DMS153 (cell line): ENCODE data around the gene ZBED5.
"Not testable (repeated sequence)": the region's sequence is repeated elsewhere in the genome, so short reads cannot be mapped to it uniquely, and the experiment has no call there.

Experiments used
- DNase-seq: peaks from one replicate; lab custom pipeline; 2025; lab: John Stamatoyannopoulos, UW

The ZBED5 gene

DNA sequence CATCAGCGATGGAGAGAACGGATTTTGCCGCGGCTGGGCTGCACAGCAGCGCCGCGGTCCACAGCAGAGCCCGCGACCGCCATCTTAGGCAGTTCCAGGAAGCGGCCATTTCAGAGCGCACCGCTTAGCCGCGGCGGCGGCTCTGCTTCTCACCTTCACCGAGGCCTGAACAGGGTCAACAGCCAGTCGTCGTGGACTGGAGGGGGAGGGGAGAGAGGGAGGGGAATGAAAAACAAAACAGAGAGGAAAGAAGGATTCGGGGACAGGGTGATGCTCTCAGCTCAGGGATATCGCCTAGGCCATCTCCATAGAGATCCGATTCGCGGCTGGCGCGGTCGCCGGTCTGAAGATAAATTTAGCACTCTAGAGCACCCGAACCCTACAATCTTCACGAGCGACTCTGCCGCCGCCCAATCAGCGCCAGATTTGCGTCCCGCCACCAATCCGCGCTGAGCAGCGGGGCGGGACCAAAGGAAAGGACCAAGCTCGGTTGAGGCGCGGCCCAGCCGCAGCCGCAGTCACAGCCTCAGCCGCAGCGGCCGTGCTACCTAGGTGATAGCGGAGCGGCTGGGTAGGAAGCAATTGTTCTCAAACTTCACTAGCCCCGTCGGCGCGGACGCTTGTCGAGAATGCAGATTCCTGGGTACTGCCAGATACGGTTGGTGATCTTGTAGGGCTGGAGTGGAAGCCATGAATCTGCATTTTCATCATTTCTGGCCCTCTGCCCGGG lies at the start of gene ZBED5:
TSS of gene ZBED5 (minus strand) at position 345 of the 730 bp plus-strand sequence. CDS start 3,108 bp downstream, outside the sequence.
- DNase-seq = peak; percentile 98

DNA sequence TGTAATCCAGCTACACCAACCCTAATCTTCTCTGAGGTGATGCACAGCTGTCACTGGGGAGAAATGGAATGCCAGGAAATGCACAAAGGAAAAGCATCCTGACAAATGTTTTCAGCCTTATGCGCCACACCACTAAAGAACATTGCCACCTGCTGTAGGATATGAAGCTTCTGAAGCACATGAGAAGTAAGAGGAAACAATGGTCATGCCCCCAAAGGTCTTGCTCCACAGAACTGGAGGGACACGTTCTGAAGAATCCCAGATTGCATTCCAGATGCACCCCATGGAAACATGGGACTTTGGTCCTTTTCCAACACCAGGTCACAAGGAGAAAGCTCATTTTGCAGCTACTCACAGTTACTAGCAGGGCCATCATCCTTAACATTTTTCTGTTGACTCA lies 48.7 kb upstream of the ZBED5 start:
- no peak for DNase-seq

DNA sequence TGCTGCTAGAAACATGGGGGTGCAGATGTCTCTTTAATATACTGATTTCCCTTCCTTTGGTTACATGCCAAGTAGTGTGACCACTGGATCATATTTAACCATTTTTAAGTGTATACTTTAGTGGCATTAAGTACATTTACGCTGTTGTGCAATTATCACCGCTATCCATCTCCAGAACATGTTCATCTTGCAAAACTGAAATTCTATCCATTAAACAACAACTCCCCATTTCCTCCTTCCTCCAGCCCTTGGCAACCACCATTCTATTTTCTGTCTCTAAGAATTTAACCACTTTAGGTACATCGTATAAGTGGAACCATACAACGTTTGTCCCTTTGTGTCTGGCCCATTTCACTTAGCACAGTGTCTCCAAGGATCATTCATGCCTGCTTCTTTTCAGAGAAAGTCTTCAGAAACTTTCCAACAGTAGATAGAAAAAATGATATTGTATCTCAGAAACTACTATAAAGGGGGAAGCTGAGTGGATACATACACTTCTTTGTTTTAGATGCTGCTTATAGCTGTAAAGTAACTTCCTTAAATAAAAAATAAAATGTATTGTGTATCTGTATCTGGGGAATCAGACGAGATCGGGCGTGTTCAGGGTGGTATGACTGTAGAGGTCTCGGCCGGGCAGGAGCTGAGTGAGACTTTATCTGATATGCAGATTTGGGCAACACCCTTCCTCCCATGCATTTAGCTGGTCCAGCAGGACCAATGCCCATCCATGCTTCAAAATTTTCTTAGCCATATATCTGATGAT lies 44.6 kb upstream of the ZBED5 start:
- DNase-seq = no peak

DNA sequence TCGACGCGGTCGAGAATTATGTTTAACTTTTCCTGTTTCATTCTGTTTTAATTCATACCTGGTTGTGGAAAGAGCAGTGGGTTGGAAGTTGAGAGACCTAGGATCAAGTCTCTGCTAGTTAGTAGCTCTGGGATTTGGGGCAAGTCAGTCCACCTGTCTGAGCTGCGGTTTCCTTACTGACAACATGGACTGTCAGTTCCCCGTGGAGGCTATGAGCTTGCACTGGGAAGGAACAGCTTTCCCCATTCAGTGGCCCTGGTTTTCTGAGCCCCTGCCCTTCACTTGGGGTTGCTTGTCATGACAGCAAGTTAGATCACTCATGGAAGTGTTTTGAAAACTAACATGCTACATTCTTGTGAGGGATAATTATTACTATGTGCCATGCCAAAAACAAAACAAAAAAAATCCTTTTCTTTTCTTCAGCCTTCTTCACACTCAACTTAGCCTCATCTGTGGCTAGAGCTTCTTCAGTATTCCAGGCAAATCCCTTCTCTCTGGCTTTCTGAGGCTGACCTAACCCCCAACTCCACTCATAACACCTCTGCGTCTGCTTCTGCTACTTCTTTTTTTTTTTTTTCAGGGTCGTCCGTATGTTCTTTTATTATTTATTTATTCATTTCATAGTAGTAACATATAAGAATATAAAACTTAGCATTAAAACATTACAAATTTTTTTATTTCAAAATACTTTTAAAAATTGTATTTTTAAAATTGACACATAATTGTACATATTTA lies 43.0 kb upstream of the ZBED5 start:
- peak; percentile 12 for DNase-seq

DNA sequence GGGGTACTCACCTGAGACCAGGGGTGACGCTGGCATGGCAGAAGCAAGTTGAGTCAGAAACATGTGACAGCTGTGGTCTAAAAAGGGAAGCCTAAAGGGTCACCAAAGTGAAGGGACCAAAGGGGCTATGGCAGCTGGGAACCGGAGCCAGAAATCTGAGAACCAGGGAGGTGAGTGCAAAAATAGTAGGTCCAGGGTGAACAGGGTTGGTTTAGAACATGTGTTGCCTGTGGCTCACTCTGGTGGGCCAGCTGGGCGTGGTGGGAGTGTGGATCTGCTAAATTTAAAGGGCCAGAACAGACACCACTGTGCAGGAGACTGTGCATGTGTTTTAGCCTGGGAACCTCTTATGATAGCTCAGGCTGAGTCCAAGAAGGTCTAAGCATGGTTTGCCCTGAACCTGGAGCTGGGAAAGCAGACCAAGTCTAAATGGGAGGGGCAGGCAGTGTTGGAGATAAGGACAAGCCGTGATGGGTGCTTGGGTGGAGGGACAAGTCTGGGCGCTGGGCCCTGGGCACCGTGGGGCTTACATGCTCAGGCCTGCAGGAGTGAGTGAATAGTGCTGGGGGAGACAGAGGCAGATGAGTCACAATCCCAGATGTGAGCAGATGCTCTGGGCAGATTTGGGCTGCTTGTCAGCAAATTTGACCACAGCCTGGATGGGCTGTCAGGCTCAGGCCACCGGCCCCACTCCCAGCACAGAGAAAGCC lies 41.4 kb upstream of the ZBED5 start:
- DNase-seq = peak; percentile 12

DNA sequence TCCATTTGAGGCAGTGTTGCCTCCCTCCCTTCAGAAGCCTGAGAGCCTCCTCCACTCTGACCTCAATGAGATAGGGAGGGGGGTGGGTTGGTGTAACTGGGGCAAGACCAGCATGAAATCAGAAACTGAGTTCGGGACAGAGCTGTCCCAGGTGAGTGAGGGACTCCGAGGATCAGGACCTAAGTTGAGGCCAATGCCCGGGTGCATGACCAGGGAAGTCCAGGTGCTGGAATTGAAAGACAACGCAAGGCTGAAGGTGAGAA lies 40.8 kb upstream of the ZBED5 start:
- DNase-seq = no peak

DNA sequence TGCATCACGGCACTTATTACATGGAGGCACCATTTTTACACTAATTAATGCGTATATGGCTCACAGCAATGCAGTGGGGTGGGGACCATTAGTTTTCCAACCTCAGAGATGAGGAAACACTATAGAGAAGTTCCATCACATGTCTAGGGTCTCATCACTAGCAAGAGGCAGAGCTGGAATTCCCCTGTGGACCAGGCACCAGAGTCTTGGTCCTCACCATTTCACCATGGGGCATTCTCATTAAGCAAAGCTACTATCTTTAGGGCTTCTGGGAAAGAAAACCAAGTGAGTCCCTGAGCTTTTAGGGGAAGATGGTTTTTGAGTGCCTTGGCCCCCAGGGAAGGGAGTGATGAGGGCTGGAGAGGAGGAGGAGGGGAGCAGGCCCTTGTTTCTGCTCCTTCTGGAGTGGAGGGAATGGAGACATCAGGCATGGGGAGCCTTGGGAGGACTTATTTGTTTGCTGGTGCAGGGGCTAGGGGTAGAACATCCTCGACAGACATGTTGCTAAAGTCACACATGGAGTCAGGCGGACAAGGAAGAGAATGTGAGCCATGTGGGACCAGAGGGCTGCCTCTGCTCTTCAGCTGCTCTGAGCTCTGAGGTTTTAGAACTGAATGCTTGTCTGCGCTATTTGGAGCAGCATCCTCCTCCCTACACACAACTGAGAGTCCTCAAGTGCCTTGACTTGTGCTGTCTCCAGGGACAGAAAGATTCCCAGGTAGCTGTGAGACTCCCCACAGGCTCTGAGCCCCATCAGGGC lies 40.3 kb upstream of the ZBED5 start:
- no peak for DNase-seq

DNA sequence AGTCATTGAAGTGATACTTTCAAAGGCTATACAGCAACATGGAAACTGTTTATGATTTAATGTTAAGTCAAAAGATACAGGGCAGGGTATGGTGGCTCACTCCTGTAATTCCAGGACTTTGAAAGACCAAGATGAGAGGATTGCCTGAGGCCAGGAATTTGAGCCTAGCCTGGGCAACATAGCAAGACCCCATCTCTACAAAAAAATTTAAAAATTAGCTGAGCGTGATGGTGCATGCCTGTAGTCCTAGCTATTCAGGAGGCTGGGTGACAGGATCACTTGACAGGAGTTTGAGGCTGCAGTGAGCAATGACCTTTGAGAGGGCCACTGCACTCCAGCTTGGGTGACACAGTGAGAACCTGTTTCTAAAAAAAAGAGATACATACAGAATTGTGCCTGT lies 39.3 kb upstream of the ZBED5 start:
- no peak for DNase-seq

DNA sequence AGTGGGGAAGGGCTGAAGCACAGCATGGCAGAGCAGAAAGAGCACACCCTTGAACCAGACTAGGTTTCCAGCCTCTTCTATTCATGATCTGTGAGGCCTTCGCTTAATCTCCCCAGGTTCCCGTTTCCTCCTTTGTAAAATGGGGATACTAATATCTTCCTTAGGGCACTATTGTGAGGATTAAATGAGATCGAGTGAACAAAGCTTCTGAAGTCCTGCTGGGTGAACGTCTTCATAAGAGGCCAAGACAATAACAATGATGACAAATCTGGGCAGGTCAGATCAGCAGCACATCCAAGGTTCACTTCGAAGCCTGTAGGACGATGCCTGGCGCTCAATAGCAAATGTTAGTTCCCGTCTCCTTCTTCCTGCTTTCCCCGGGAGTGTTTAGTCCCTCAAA lies 38.6 kb upstream of the ZBED5 start:
- no peak for DNase-seq

DNA sequence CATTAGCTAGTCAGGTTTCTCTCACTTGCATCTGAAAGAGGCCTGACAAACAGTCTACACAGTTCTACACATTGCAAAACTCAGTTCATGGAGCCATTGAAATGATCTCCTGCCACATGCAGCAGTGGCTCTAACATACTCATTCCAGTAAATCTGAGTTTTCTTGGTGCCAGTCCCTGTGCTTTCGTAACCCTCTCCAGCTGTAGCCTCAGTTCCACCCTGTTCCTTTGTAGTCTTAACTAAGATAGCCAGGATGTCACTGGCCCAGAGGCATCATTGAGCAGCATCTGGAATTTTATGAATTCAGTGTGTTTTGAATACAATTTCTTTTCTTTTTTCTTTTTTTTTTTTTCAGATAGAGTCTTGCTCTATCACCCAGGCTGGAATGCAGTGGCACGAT lies 37.4 kb upstream of the ZBED5 start:
- no peak for DNase-seq

DNA sequence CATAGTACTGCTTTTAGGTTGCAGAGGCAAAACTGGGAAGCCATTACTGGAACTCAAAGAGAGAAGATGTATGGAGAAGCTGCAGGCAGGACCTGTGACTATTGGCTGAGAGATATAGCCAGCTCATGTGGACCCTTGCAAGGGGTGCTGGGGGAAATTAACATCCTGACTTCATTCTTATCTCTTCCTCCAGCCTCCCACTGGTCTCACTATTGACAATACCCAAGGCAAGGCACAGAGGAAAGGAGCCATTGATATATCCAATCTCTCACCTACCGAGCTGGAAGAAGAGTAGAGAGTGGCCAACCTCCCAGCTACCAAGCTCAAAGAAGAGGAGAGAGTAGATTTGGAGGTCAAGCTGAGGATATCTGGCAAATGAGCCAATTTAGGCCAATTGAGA lies 36.8 kb upstream of the ZBED5 start:
- no peak for DNase-seq

DNA sequence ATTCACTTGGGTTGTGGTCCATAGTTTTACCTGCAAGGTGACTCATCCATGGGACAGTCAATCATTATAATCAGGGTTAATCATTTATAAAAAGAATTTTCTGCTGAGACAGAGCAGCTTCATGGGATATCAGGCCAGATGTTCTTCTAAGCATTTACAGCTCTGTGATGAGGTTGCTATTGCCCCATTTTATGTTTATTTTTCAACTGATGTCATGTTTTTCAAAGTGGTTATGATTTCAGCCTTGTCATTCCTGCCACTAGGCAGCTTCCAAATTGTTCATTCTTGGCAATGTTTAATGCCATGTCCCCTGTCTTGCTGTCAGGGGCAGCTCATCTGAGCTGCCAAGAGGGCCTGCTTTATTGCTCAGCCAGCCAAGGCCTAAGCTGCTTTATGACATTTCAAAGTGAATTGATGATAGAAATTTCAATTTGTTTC lies 35.9 kb upstream of the ZBED5 start:
- no peak for DNase-seq

DNA sequence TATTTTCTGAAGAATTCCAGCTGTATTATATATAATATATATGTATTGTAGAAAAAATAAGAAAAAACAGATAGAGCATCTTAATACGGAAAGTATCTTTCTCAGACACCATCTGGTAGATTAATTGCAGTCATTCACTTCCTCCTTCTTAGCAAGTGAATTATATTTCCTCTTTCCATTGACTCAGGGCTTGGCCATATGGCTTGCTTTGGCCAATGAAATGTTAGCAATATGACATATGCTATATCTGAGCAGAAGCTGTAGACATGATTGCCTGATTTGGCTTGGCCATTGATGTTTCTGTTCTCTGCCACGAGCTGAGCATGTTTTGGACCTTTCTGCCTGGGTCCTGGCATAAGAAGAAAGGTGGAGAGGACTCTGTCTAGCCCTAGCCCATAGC lies 34.4 kb upstream of the ZBED5 start:
- no peak for DNase-seq

DNA sequence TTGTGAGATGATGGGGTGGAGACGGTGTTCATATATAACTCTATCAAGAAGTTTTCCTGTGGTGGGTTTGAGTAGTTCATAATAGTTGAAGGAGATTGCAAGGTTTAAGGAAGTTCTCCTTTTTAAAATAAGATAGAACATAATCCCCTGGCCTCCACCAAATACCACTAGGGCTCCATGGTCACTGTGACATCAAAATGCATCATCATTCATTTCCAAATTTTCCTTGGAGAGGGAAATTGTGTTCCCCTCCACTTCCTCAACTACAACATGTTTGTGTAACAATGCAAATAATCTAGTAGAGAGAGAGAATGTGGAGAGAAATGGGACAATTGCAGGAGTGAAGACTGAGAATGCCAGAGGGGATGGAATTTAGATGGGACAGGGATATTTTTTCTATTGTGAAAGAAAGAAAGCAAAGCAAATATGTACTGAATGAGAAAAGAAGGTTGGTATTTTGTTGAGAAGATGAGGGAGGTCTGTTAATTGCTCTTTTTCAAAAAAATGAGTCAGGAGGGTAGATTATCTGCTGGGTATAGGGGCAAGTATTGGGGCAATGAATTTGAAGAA lies 33.4 kb upstream of the ZBED5 start:
- no peak for DNase-seq

DNA sequence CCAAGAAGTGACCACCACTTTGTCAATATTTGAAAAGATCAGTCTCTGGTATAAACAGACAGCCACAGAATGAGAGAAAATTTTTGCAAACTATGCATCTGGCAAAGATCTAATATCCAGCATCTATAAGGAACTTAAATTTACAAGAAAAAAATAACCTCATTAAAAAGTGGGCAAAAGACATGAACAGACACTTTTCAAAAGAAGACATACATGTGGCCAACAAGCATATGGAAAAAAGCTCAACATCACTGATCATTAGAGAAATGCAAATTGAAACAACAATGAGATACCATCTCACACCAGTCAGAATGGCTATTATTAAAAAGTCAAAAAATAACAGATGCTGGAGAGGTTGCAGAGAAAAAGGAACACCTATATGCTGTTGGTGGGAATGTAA lies 32.2 kb upstream of the ZBED5 start:
- not testable (repeated sequence) for DNase-seq

DNA sequence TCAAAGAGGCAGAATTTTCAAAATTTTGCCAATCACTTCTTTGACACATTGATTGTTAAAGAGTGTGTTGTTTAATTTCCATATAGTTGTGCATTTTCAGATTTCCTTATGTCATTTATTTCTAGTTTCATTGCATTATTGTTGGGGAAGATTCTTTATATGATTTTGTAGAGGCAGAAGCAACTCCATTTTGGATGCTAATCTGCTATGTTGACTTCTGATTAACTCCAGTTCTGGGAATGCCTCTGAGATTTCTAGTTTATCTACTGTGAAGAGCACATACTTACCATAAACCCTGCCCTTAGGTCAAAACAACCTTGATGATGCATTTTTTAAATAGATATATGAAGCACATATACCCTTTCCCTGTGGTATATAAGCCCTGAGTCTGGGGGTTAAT lies 29.5 kb upstream of the ZBED5 start:
- DNase-seq = no peak

DNA sequence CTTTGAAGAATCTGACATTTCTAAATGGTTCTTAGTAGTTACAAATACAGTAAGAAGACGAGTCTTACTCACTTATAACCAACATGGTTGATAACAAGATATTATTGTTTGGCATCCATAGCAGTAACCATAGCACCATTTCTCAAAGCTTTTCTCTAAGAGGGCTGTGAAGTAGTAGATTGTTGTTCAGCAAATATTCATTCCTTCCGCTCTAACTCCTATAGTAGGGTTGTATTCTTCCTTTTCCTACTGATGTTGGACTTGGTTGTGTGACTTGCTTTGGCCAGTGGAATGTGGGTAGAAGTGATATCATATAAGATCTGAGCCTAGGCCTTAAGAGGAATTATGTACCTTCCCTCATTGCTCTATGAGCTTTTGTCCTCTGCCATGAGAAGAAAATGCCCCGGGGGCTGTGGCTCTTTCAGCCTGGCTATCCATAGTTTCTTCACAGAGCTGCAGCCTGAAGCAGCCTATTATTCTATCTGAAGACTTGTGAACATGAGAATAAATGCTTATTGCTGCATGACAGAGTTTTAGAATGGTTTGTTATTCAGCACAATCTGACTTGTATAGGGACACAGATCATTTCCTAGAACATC lies 28.9 kb upstream of the ZBED5 start:
- DNase-seq = no peak

DNA sequence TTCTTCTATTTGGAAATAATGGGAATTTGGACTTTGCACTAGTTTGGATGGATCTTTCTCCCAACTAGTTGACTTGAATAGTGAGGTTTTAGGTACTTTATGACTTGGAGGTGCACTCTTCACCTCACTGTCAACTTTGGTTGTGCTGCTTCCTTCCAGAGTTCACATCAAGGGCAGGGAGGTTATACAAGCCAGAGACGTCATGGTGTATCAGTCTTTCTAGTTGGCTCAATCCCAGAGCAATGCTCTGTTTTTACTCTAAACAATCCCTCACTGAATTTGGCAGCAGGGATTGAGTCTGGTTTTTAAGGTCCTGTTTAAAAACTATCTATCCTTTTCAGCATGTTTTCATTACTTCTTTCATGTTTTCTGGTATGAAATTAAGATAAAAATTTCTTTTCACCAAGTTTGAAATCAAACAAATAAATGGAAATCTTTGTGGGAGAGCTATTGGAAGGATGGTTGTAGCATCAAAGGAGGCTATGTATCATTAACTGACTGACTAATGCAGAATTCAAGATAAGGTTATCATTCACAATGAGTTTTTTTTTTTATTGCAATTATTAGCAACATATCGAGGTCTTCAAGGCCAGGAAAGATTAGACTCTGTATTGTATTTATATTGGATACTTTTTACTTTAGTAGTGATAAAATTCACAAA lies 28.0 kb upstream of the ZBED5 start:
- no peak for DNase-seq

DNA sequence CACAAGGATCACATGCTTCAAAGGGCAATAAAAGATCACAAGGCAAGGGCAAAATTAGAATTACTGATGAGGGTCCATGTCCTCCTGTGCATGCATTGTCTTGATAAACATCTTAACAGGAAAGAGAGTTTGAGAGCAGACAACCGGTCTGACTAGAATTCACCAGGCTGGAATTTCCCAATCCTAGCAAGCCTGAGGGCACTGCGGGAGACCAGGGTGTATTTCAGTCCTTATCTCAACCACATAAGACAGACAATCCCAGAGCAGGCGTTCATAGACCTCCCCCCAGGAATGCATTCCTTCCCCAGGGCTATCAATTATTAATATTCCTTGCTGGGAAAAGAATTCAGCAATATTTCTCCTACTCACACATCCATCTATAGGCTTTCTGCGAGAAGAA lies 26.4 kb upstream of the ZBED5 start:
- DNase-seq = not testable (repeated sequence)

DNA sequence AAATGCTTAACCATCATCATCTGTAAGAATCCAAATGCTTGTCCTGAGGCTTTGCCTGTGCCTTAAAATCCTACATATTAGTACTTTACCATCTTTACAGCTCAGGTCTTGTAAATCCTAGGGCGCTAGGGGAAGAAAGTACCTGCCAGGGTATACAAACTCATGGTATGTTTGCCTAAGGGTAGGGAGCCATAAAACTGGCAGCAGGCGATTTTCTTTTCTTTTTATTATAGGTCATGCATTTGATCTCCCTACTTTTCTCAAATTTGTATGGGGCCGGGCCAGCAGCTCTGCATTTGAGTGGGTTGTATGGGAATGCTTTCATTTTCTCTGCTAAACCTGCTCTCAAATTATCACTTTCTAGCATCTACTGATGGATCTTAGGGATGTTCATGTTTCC lies 24.0 kb upstream of the ZBED5 start:
- no peak for DNase-seq
